SW 1271 (cell line): ENCODE results near the gene SLC22A9.

Experiments
- DNase-seq, 2 experiments: peaks; one replicate each; lab custom pipeline; 2025; lab: John Stamatoyannopoulos, UW

Gene SLC22A9

DNA sequence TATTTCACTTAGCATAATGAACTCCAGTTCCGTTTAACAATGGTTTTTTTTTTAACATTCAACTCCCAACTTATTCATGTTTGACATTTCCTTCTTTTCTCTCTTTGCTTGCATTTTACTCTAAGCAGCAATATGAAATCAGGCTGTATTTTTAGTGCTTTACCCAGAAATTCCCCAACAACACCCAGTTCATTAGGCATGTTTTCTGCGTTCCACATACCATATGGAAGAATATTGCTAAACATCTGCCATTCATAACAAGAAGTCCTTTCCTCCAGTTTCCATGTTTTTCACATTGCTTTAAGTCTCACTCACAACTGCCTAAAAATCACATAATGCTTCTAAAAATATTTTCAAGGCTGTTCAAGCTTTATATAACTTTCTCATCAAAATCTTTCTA is 75.5 kb downstream of the SLC22A9 start:
- DNase-seq: no peak

DNA sequence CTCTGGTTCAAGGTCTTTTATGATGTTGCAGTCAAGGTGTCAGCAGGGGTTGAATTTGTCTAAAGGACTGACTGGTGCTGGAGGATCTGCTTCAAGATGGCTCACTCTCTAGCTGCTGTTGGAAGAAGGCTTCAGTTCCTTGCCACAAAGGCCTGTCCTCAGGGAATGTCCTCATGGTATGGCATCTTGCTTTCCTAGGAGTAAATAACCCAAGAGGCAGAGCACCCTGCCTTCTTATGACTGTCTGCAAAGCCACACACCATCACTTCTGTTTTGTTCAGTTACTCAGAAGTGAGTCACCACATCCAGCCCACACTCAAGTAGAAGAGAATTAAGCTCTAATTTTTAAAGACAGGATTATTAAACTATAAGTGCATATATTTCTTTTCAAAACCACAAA is 76.1 kb downstream of the SLC22A9 start:
- no peak for DNase-seq

DNA sequence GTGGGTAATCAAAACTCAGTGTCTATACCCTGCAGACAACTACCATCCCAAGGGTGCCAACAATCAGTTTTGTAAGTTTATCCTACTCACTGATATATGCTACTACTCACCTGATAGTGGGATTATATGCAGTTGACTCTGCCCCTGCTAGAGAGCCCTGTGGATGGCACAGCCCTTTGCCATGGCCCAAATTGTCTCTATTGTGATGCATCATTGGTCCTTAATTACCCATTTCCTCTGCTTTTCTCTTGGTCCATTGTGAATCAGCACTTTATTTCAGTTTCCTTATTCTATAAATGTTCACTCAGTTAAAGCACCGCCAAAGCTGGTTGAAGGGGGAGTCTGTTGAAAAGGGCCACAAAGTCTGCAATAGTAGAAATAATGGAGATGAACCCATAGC is 79.1 kb downstream of the SLC22A9 start:
- no peak for DNase-seq

DNA sequence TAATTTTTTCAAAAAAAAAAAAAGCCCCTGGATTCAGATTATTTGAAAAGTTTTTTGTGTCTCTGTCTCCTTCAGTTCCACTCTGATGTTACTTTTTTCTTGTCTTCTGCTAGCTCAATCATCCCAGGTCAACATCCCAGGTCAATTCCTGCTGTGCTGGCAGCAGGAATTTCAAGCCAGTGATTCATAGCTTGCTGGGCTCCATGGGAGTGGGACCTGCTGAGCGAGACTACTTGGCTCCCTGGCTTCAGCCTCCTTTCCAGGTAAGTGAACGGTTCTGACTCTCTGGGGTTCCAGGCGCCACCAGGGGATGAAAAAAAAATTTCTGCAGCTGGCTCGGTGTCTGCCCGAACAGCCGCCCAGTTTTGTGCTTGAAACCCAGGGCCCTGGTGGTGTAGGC is 90.0 kb downstream of the SLC22A9 start:
- DNase-seq: no peak
